A673 (cell line): ENCODE measurements around the gene GDF10. TPM values are rescaled to one million over a fixed set of nuclear protein-coding genes. Genes with fewer than 3 reads are reported as not detected.

ENCODE experiments used
- BruUV-seq: library from RNA; stranded (reverse); fragments of 400-500 nt; replicated peaks from 2 replicates; lab custom pipeline; 2021; lab: Mats Ljungman, UMichigan
- CTCF ChIA-PET: fragments of 300-600 bp; sonication (Branson Sonifier 250); formaldehyde crosslinking; loops from one replicate; lab custom pipeline; 2022; ENCODE audit warnings: antibody characterized with exemption; lab: Charles Lee
- POLR2A ChIA-PET: fragments of 300-600 bp; sonication (Branson Sonifier 250); formaldehyde crosslinking; loops from one replicate; lab custom pipeline; 2022; ENCODE audit warnings: antibody characterized with exemption; ENCODE audit not compliant: low non-redundant PET; lab: Charles Lee
- DNase-seq: peaks from one replicate; pipeline ENCODE4 v3.0.0-alpha.2; 2015; ENCODE audit warnings: low spot score
- H3K27ac ChIP-seq: fragments of 200-600 bp; sonication (generic); 2 replicates; pipeline ENCODE4 v1.5.1; 2016; ENCODE audit warnings: mixed run types, low read depth, mild to moderate bottlenecking, mixed read lengths, antibody characterized with exemption, low read length; ENCODE audit not compliant: poor library complexity, severe bottlenecking
- H3K27me3 ChIP-seq: fragments of 200-600 bp; sonication (generic); replicated peaks from 2 replicates; pipeline ENCODE4 v1.6.1; 2017; ENCODE audit warnings: mixed run types, low read depth, mild to moderate bottlenecking, mixed read lengths, antibody characterized with exemption, low read length; ENCODE audit not compliant: insufficient read depth, poor library complexity
- H3K36me3 ChIP-seq: fragments of 200-600 bp; sonication (generic); 2 replicates; pipeline ENCODE4 v1.6.1; 2016; ENCODE audit warnings: mixed run types, mild to moderate bottlenecking, mixed read lengths, antibody characterized with exemption, low read length; ENCODE audit not compliant: insufficient read depth, poor library complexity, severe bottlenecking
- H3K4me1 ChIP-seq: fragments of 200-600 bp; sonication (generic); 2 replicates; pipeline ENCODE4 v1.6.1; 2017; ENCODE audit warnings: mixed run types, mild to moderate bottlenecking, mixed read lengths, antibody characterized with exemption, low read length; ENCODE audit not compliant: insufficient read depth, poor library complexity, severe bottlenecking
- H3K4me3 ChIP-seq: fragments of 200-600 bp; sonication (generic); 2 replicates; pipeline ENCODE4 v1.5.1; 2016; ENCODE audit warnings: low read depth, mixed run types, mild to moderate bottlenecking, mixed read lengths, low read length; ENCODE audit not compliant: poor library complexity, severe bottlenecking
- H3K9me3 ChIP-seq: fragments of 200-600 bp; sonication (generic); 2 replicates; pipeline ENCODE4 v1.6.1; 2016; ENCODE audit warnings: mixed run types, low read depth, mild to moderate bottlenecking, mixed read lengths, antibody characterized with exemption, low read length; ENCODE audit not compliant: poor library complexity, severe bottlenecking
- CTCF ChIP-seq: fragments of 300-800, 200-600 bp; sonication (generic); conservative IDR thresholded peaks from 2 replicates; pipeline ENCODE4 v1.5.1; 2017; ENCODE audit warnings: low read depth, mild to moderate bottlenecking, antibody characterized with exemption, low read length, moderate library complexity, mixed read lengths
- EZH2 ChIP-seq: fragments of 200-600 bp; sonication (generic); IDR thresholded peaks from 2 replicates; pipeline ENCODE4 v1.6.1; 2017; ENCODE audit warnings: borderline replicate concordance, low read depth, mild to moderate bottlenecking, mixed read lengths, antibody characterized with exemption, low read length; ENCODE audit not compliant: poor library complexity, severe bottlenecking
- intact Hi-C: fragments of 100-400 bp; cut with micrococcal nuclease; formaldehyde crosslinking; loops from one replicate; pipeline ENCODE4 v1.10.0; 2022; ENCODE audit not compliant: unreplicated experiment
- total RNA-seq: library from RNA; stranded (reverse); gene quantifications from 2 replicates; pipeline ENCODE4 v1.2.3, GENCODE V29; 2021

GDF10 gene
- total RNA-seq, 1 experiment from 2014 or later, result 0.45 TPM

- Histone ChIP-seq H3K9me3 (no peaks in the 10 kb centered on the region), H3K4me1 (no peaks in the 10 kb centered on the region), H3K27me3 (no peaks in the 10 kb centered on the region), H3K4me3 (no peak overlapping the region), H3K36me3 (no peaks in the 10 kb centered on the region), H3K27ac (no peak overlapping the region)
- no peak for DNase-seq
- intact Hi-C loops, result no loop called here
- no peak for TF ChIP-seq CTCF
- BruUV-seq, result no TSS peak
- POLR2A ChIA-PET, result no interaction called here
- CTCF ChIA-PET, result no interaction called here
Observed at GRCh38 chr10:47288236-47288635, 11.8 kb upstream of the GDF10 start.

GRCh38 chr10:47288916-47289495 lies 11.0 kb upstream of the GDF10 start:
- H3K27me3 ChIP-seq, result no peaks in the 10 kb centered on the region
- H3K4me3 ChIP-seq, result no peak overlapping the region
- no peak overlapping the region for H3K27ac ChIP-seq
- no peaks in the 10 kb centered on the region for H3K9me3 ChIP-seq
- CTCF ChIA-PET, result no interaction called here
- no peaks in the 10 kb centered on the region for H3K4me1 ChIP-seq
- DNase-seq, result no peak
- no peak for TF ChIP-seq CTCF
- no peak for TF ChIP-seq EZH2
- intact Hi-C loops, result no loop called here
- no peaks in the 10 kb centered on the region for H3K36me3 ChIP-seq
- POLR2A ChIA-PET, result no interaction called here
- BruUV-seq, result no TSS peak

- Histone ChIP-seq H3K27me3 (peaks cover under 1% of the 10 kb centered on the region), H3K9me3 (no peaks in the 10 kb centered on the region), H3K4me1 (no peaks in the 10 kb centered on the region), H3K36me3 (no peaks in the 10 kb centered on the region), H3K4me3 (no peak overlapping the region), H3K27ac (no peak overlapping the region)
- ChIA-PET CTCF (no interaction called here), POLR2A (no interaction called here)
- no peak for DNase-seq
- no TSS peak for BruUV-seq
- intact Hi-C loops, result no loop called here
- TF ChIP-seq EZH2 (no peak), CTCF (no peak)
Observed at GRCh38 chr10:47289921-47290320, 10.1 kb upstream of the GDF10 start.
